ENCODE results near the gene PLSCR5. TPM values are rescaled to one million over a fixed set of nuclear protein-coding genes. Genes with fewer than 3 reads are reported as not detected.

The PLSCR5 gene
- not detected in 2 replicates for polyA plus RNA-seq (2011; rRNA removed)
- polyA minus RNA-seq (2011; rRNA and poly(A)+ RNA removed) = not detected in 2 replicates

- no peaks in the 10 kb centered on the region for H3K27me3 ChIP-seq (ENCODE audit: control insufficient read depth, insufficient read depth, low read length)
- ChIA-PET CTCF (interaction anchor here (0.8 to 1.3 kb wide), 2 partner anchors 8 to 16 kb away, joined by 3 read pairs; no protein-coding TSS in a partner anchor), POLR2A (no interaction called here)
- no peak for DNase-seq (ENCODE audit: low read depth, low spot score)
- no peak within 1 kb of the TSS for H3K27ac ChIP-seq (ENCODE audit: low read depth, low read length)
- no peak within 1 kb of the TSS for H3K4me3 ChIP-seq (ENCODE audit: low read depth, low read length)
- no peaks in the 10 kb centered on the region for H3K9me3 ChIP-seq (ENCODE audit: control insufficient read depth, insufficient read depth, low read length)
- no peak for TF ChIP-seq CTCF (IDR thresholded peaks at IDR 0.05; ENCODE audit: low read depth, low read length)
Measured at GRCh38 chr3:146605106-146605505, at the start of gene PLSCR5. PLSCR5 (minus strand) TSS chr3:146605346; CDS start chr3:146605212, 134 bp downstream.

DNA sequence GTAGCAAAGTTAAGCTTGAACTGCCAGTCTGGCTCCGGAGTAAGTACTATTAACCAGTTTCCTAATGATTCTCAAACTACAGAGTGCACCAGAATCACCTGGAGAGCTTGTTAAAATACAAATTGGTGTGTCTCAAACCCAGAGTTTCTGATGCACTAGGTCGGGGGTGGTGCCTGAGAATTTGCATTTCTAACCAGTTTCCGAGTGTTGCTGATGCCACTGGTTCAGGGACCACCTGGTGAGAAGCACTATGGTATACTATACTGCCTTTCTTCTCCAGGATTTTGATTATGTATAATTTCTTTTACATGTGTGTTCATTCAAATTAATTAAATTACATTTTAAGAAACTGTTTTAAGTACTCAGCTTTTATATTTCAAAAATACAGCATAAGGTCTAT lies 48.8 kb upstream of the PLSCR5 start:
- Histone ChIP-seq H3K9me3 (ENCODE audit: control insufficient read depth, insufficient read depth, low read length) (no peaks in the 10 kb centered on the region), H3K4me3 (ENCODE audit: low read depth, low read length) (no peak overlapping the region), H3K27me3 (ENCODE audit: control insufficient read depth, insufficient read depth, low read length) (no peaks in the 10 kb centered on the region), H3K27ac (ENCODE audit: low read depth, low read length) (no peak overlapping the region)
- ChIA-PET CTCF (interaction anchor here (1.1 to 1.5 kb wide), 2 partner anchors 10 to 15 kb away, joined by 3 to 5 read pairs; no protein-coding TSS in a partner anchor), POLR2A (no interaction called here)
- TF ChIP-seq CTCF (IDR thresholded peaks at IDR 0.05; ENCODE audit: low read depth, low read length) = no peak
- DNase-seq (ENCODE audit: low read depth, low spot score) = no peak

DNA sequence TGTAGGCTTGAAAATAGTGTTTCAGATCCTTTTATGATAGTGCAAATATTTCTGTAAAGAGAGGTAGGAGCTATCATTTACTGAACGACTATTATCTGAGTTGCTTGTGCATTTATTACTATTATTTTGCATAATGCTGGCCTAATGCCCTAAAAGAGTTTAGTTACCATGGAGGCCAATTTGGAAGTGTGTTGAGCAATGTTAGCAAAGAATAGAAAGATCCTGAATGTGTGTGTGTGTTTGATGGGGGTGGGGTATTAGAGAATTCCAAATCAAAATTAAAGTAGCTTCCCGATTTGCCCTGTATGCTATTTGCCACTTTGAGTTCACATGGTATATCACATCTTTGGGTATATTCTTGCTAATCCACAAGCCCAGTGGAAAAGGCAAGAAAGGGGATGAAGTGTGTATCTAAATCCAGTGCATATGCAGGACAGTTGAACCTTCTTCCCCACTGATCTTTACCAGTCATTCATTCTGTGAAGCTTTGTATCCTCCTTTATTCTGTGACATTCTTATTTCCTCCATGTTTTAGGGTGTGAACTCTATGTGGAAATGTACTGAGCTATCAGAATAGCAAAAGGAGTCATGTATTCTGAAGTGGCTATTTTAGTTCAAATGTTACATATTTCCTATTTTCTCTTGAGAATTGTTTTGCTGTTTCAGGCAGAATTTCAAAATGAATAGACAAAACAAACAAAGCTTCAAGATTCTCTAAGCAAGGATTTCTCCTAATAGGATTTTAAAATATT lies 45.7 kb upstream of the PLSCR5 start:
- no peak overlapping the region for H3K4me3 ChIP-seq (ENCODE audit: low read depth, low read length)
- no peak overlapping the region for H3K27ac ChIP-seq (ENCODE audit: low read depth, low read length)
- no peak for DNase-seq (ENCODE audit: low read depth, low spot score)
- H3K9me3 ChIP-seq (ENCODE audit: control insufficient read depth, insufficient read depth, low read length) = no peaks in the 10 kb centered on the region
- H3K27me3 ChIP-seq (ENCODE audit: control insufficient read depth, insufficient read depth, low read length) = no peaks in the 10 kb centered on the region
- ChIA-PET CTCF (interaction anchor here (0.9 to 1.1 kb wide), 2 partner anchors 10 to 12 kb away, joined by 5 read pairs; no protein-coding TSS in a partner anchor), POLR2A (no interaction called here)
- TF ChIP-seq CTCF (IDR thresholded peaks at IDR 0.05; ENCODE audit: low read depth, low read length) = no peak

DNA sequence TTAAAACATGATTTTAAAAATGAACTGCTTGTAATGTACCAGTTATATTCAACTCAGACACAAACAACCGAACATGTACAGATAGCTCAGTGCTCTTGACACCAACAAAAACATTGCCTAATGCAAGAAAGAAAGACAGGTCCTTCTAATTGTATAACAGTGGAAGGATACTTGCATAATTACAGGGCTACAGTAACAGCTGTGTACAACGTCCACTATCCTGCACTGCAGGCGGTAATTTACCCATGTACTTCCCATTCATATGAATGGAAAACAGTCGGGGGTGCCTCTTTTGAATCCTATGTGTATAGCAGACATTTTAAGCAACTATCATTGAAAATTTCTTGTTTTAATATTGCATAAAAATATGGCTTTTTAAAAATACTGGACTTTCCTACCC lies 41.1 kb upstream of the PLSCR5 start:
- no peak overlapping the region for H3K4me3 ChIP-seq (ENCODE audit: low read depth, low read length)
- DNase-seq (ENCODE audit: low read depth, low spot score) = no peak
- no peak for TF ChIP-seq CTCF (IDR thresholded peaks at IDR 0.05; ENCODE audit: low read depth, low read length)
- CTCF ChIA-PET = interaction anchor here (0.6 to 2.0 kb wide), 2 partner anchors 57 to 712 kb away, joined by 5 to 6 read pairs; no protein-coding TSS in a partner anchor
- POLR2A ChIA-PET = no interaction called here
- no peaks in the 10 kb centered on the region for H3K9me3 ChIP-seq (ENCODE audit: control insufficient read depth, insufficient read depth, low read length)
- H3K27me3 ChIP-seq (ENCODE audit: control insufficient read depth, insufficient read depth, low read length) = no peaks in the 10 kb centered on the region
- H3K27ac ChIP-seq (ENCODE audit: low read depth, low read length) = no peak overlapping the region

Data from AG04450 (cell line).